ENCODE results near the gene FNIP2.

- TF ChIP-seq POLR2AphosphoS5 (IDR thresholded peaks at IDR 0.05) (no peak), CTCF (IDR thresholded peaks at IDR 0.05) (peak; percentile 51 to 55), POLR2A (IDR thresholded peaks at IDR 0.05) (no peak)
Measured at GRCh38 chr4:158850800-158851644, 82.2 kb downstream of the FNIP2 start.
